Measurements from ENCODE around the gene ADAMTS1.

Gene ADAMTS1

DNA sequence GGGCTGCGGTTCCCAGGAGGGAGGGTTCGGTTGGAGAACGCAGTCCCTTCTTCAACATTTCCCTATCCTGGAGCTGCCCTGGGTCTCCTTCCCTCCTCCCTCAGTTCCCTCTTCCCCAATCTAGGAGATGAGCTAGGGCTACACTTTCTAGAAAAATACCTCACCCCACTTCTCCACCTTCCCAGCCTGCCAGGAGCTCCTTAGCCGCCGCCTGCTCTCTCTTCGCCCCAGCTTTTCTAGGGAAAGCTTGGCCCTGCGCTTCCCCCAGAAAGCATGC lies 488 bp upstream of the ADAMTS1 start:
- in situ Hi-C loops (cut with MboI; ENCODE audit: low sequenced_read_pairs): no loop called here

DNA sequence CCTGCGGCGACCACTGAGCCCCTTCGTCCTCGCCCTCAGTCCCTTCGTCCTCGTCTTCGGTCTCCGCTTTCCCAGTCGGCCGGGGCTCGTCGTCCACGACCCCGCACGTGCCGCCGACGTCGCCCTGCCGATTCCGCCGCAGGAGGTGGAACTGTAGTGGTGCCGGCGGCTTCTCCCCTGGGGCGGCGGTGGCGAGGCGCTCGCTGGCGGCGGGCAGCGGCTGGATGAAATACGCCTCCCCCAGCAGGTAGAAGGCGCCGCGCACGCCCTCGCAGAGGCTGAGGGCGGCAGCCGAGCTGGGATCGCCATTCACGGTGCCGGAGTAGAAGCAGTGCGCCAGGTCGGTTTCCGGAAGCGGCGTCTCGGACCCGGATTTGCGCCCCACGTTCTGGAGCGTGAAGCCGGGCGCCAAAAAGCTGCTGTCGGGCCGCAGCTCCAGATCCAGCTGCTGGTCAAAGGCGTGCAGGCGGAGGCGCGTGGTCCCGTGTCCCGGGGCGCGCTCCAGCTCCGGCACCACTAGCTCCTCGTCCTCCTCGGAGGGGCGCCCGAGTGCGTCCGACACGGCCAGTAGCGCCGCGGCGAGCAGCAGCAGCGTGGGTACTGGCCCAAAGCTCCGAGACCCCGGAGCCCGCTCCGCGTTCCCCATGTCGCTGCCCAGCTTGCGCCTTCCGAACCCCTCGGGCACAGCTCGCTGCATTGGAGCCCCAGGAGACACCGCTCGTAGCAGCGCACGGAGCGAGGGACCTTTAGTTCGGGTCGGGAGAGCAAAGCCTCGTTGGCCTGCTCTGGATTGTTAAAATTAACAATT lies 747 bp downstream of the ADAMTS1 start:
- in situ Hi-C loops (cut with MboI; ENCODE audit: low sequenced_read_pairs): no loop called here

DNA sequence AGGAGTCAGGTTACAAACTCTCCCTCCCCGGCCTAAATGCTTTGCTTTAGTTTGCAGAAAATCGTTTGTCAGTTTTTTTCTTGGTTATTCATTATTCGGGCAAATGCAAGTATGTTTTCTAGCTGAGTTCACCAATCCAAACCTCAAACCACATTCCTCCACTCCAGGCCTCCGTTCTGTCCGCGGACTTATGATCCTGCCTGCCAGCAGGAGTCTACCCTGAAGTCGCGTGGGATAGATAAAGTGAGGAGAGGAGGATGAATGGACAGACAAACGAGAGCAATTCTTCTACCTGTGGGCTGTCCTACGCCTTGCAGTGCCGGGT lies 1.3 kb downstream of the ADAMTS1 start:
- in situ Hi-C loops (cut with MboI; ENCODE audit: low sequenced_read_pairs): no loop called here

DNA sequence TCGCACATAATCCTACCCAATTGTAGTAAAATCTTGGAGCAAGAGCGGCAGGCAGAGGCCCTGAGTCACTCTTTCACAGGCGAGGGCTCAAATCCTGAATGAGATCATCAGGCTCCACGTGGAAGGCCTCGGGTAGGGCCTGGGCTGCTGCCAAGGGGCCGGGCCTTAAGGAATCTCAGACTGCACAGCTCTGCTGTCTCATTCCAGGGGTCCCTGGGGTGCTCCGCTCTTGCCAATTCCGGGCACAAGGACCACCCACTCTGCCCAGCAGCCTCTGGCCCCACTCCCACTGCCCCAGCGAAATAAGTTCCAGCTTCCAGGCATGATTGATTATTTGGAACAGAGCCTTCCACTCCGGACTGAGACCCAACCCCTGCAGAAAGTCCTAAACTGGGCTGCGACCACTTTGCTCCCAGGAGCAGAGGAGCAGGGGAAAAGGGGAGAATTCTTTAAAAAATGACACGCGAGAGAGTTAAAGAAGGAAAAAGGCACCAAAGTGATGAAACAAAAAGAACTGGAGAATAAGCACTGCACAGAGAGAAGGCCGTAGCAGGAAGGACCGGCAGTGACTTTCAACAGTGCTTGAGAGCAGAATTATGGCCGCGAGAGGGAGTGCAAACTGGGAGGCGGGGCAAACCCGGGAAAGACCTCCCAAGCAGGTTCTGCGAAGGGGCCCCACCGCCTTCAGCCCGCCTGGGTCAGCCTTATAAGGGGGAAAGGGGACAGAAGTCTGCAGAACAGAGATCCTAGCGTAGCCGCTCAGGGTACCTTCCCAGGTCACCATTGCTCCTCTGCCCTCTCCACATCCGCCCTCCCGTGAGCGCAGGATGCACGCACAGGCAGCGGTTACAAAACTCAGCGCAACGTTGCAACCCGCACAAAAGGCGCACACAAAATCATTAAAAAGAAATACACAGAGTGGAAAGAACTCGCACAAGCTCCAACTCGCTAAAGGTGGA lies 2.0 kb downstream of the ADAMTS1 start:
- in situ Hi-C loops (cut with MboI; ENCODE audit: low sequenced_read_pairs): no loop called here

DNA sequence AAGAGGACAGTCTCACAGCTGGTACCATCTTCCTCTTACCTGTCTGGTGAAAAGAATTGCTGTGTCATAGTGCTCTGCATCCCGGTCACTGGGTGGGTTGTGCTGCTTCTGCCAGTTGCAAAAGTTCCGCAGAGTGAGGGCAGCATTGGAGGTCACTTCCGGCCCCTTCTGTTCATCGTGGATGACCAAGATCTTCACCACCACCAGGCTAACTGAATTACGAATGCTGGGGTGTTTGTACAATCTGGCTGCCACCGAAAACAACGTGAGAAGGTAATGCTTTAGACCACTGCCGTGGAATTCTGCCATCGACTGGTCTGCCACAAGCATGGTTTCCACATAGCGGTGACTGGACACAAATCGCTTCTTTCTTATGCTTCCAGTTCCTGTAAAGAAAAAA lies 2.9 kb downstream of the ADAMTS1 start:
- in situ Hi-C loops (cut with MboI; ENCODE audit: low sequenced_read_pairs): no loop called here

DNA sequence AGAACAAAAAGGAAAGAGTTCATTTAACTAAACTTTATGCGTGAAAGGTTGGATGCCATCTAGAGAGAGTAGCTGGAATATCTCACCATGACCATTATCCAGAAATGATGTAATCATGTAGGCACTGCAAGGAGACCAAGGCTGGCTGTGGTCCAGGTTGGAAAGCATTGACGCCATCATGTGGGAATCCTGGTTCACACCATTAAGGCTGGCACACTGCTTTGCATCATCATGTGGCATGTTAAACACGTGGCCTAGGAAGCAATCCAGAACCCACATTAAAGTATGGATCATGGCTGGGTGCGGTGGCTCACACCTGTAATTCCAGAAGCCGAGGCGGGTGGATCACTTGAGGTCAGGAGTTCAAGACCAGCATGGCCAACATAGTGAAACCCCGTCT lies 4.3 kb downstream of the ADAMTS1 start:
- in situ Hi-C loops (cut with MboI; ENCODE audit: low sequenced_read_pairs): no loop called here

DNA sequence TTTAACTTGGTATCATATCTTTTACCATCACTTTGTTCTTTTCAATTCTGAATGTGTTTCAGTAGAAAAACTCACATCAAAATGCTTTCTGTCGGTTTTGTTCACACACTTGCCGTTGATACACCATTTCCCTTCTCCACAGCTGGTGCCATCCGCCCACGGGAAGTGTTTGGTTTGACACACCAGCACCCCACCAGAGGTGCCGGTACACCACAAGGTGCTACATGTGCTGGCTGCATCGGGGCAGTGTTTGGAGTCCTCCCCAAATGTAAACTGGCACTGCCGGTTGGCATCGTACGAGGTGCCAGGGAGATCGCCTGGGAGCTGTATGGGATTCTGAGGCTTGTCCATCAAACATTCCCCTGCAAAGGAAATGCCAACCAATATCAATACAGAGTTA lies 5.0 kb downstream of the ADAMTS1 start:
- in situ Hi-C loops (cut with MboI; ENCODE audit: low sequenced_read_pairs): no loop called here

DNA sequence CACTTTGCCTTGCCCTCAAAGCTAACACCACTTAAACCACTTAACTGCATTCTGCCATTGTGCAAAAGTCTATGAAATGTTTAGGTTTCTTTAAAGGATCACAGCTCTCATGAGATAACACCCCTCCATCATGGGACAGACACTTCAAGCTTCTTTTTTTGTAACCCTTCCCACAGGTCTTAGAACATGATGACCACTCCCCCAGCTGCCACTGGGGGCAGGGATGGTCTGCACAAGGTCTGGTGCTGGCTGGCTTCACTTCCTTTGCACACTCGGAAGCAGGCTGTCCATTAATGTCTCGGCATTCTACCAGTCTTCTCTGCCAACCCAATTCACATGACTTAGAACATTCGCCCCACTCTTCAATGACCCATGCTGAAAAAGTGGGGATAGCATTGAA lies 7.7 kb downstream of the ADAMTS1 start:
- in situ Hi-C loops (cut with MboI; ENCODE audit: low sequenced_read_pairs): no loop called here

DNA sequence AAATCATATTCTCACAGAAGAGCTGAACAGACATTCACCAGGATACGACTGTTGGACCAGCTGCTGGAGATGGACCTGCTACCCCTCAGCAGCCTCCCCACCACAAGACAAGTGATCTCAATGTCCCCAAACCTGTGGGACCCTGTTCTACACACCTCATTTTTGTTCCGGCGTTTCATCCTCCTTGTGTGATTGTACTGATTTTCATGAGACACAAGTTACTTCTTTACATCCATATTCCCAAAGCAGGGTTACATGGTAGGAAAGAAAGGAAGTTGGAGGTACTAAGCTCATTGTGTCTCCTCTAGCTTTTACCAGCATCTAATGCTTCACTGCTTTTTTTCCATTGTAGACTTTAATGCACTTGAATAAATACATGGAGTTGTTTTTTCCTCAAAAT lies 8.7 kb downstream of the ADAMTS1 start:
- in situ Hi-C loops (cut with MboI; ENCODE audit: low sequenced_read_pairs): no loop called here

DNA sequence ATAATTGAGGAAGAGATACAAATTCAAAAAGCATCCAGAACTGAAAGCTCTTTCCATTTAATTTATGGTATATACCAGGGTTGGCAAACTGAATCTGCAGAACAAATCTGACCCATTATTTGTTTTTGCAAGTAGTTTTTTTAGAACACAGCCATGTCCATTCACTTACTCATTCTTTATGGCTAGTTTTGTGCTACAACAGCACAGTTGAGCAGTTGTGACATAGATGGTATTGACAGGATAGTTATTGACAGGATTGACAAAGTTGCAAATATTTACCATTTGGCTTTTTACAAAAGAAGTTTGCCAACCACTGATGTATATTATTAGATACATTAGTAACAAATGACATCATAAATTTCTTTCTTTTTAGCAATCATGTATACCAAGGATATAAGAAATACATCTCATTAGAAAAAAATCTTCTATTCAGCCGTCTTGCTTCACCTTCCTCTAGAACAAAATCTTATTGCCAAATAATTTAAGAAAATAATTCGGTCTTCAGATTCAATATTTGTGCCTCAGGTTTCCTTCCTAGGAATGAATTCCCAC lies 9.4 kb downstream of the ADAMTS1 start:
- in situ Hi-C loops (cut with MboI; ENCODE audit: low sequenced_read_pairs): no loop called here

DNA sequence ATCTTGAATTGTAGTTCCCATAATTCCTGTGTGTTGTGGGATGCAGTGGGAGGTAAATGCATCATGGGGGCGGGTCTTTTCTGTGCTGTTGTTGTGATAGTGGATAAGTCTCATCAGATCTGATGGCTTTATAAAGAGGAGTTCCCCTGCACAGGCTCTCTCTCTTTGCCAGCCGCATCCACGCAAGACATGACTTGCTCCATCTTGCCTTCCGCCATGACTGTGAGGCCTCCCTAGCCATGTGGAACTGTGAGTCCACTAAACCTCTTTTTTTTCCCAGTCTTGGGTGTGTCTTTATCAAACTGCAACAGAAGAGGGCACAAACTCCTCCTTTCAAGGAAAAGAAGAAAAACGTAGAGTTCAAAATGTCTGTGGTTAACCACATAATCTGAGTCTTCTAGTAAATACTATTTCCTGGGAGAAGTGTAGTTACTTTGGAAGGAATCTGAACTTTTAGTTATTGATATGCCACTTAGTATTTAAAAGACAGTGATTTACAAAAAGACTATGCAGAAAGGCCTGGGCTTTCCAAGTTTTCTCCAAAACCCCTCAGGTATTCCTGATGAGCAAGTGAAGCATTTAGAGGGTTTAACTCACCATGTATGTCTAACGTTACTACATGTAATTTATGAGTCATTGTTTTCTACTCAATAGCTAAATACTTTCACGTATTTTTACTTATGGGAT lies 10.0 kb downstream of the ADAMTS1 start:
- in situ Hi-C loops (cut with MboI; ENCODE audit: low sequenced_read_pairs): no loop called here

DNA sequence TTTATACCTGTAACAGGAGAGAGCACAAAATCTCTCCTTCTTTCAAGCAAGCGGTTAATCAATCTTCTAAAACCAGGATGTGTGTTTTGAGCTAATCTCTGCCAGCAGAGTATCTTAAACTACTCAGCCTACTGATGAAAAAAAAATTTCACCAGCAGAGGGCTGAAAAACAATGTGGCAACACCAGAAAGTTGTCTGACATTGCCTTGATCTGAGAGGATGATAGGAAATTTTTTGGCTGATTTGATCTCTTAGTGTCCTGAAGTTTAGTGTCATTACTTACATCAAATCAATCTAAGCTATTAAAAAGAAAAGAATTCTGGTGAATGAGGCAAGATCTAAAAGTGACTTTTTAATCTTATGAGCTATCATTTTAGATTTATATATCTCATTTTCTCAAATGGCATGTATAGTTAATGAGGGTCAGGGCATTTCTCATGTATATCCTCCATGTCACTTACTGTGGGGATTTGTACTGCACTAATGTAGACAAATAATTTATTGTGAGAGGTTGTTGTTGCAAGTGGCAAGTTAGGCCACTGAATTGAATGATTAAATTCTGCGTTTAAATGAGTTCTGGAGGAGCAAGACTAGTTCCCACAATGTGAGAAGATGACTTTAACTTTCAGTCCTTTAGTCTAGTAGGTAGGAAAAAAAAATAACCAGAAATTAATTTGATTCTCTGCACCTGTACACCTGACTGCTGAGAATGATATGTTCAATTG lies 10.9 kb downstream of the ADAMTS1 start:
- in situ Hi-C loops (cut with MboI; ENCODE audit: low sequenced_read_pairs): no loop called here

DNA sequence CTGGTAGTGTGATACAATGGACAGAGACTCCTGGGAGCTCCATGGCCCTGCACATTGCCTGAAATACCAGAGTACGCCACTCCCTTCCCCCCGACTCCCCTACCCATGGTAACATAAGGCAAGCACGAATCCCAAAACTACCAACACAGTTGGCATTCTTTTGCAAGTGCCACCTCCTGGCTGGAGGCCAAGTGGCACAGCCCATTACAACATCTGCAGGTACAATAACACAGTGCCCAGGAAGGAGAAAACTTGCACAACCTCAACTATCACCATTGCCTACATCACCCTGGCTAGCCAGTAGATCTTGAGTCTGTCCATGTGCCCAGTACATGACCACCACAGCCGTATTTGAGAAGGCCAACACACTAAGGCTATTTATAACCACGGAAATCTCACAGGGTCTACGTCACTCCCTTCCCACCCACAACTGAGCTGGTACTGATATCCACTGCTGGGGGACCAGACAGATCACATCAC lies 11.7 kb downstream of the ADAMTS1 start:
- in situ Hi-C loops (cut with MboI; ENCODE audit: low sequenced_read_pairs): no loop called here

DNA sequence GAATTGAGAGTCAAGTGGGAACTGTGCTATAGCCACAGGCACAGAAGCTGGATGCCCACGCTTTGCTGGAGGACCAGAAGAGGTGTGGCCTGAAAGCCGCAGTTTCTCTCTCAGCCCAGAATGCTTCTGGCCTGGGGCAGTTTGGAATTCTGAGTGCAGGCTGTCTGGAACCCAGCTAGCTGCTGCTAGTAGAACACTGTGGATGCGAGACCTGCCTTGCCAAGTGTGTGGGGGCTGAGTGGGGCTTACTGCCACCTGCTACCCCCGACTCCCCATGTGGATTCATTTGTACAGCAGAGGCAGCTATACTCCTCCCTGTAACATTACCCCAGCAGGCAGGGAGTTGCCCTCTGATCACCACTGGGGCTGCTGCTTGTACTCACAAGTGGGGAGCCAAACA lies 12.2 kb downstream of the ADAMTS1 start:
- in situ Hi-C loops (cut with MboI; ENCODE audit: low sequenced_read_pairs): no loop called here

DNA sequence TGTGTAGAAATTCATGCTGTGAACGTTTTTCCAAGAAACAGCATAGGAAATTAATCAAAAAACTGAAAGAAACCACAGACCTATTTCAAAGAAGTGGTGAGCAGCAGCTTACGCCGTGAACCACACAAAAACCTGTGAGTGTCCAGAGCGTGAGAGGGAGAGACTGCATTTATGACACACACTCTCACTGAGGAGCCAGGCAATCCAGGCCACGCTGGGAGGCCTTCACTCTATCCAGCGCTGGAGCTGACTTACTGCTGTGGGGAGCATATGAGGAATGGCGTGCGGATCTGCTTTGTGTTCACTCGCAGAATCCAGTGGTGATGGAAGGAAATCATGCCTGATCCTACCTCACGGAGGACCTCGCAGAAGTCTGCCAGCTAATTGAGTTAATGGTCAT lies 12.7 kb downstream of the ADAMTS1 start:
- in situ Hi-C loops (cut with MboI; ENCODE audit: low sequenced_read_pairs): no loop called here

DNA sequence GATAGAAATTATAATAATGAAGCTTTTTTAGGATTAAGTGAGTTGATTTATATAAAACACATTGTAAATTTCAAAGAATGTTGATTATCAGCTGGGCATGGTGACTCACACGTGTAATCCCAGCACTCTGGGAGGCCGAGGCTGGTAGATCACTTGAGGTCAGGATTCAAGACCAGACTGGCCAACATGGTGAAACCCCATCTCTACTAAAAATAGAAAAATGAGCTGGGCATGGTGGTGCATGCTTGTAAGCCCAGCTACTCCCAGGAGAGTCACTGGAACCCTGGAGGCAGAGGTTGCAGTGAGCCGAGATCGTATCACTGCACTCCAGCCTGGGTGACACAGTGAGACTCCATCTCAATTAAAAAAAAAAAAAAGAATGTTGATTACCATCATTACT lies 18.4 kb downstream of the ADAMTS1 start:
- in situ Hi-C loops (cut with MboI; ENCODE audit: low sequenced_read_pairs): no loop called here

DNA sequence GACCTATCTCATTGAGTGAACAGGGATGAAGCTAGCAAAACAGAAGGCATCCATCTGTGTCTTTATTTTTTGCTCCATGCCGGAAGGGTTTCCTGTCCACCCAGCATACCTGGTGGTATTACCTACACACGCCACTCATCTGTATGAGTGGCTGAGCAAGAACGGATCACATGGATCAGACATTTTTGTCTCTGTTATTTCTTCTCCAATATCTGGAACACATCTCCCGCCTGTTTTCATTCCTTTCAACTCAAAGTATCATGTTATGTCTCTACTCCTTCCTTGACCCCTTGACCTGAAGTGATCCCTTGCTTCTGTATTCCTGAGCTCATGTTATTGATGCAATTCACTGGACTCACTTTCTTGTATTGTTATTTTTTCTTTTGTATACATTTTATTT lies 24.7 kb downstream of the ADAMTS1 start:
- in situ Hi-C loops (cut with MboI; ENCODE audit: low sequenced_read_pairs): no loop called here

DNA sequence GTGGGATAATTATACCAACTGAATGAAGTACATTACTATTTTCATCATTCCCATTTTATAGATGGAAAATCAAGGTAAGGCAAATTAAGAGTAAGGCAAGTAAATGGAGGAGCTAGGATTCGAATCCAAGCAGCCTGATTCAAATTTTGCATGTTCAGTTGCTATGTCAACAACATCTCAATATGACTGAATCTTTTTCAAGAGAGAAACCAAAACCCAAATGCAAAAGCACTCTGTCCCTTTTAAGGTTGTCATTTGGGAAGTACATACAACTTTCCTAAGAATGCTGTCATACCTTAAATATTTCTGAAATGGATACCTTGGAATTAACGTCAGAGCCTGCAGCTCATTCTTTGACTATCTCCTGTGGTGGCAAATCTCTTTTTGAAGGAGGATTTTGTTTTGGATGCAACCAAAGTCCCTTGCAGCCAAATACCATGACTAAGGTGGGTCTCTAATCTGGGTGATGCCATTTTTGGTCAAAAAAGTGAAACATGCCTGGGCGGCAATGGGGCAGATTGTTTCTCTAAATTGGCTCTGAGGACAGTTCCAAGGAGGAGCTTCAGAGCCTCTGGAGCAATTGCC lies 25.4 kb downstream of the ADAMTS1 start:
- in situ Hi-C loops (cut with MboI; ENCODE audit: low sequenced_read_pairs): no loop called here

DNA sequence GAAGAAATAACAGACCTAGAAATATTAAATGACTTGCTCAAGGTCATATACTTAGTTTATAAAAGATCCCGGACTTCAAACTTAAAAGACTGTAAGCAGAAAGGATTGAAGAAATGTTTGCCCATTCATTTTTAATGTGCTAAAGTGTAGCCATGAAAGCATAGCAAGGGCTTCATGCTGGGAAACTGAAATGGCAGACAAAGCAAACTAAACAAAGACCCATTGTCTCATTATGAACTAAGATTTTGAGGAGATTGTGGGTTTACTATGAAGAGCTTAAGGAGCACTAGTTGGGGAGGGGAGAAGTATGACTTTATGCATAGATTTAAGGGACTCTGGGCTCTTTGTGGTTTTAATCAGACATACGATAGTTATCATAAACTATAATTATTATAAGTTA lies 26.3 kb downstream of the ADAMTS1 start:
- in situ Hi-C loops (cut with MboI; ENCODE audit: low sequenced_read_pairs): no loop called here

DNA sequence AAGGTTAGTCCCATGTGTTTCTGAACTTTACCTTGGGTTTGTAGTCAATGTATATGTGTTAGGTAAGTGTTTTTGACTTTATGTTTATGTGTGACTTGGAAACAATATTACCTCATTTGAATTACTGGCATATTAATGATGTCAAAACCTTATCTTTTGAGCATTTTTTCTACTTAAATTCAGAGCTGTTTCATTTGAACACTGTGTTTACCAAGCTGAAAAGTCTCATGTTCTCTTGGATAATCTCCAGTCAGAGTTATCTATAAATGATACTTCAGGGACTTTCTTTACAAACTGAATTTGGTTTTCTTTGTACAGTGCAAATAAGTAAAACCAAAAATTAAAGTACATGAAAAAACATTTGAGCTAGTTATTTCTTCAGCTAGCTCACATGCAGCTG lies 30.0 kb downstream of the ADAMTS1 start:
- in situ Hi-C loops (cut with MboI; ENCODE audit: low sequenced_read_pairs): no loop called here

Data from hTERT RPE-1 (cell line).